HepG2 (cell line): ENCODE results near the gene SMIM29. TPM values are rescaled to one million over a fixed set of nuclear protein-coding genes. Genes with fewer than 3 reads are reported as not detected.

Source experiments
- AGO2 ChIP-seq: fragments of 200-400 bp; formaldehyde crosslinking; optimal IDR thresholded peaks from 2 replicates; pipeline ENCODE3; 2017; ENCODE audit warnings: mild to moderate bottlenecking, low read depth, low read length, moderate library complexity
- ARNT2 ChIP-seq: sonication (generic); formaldehyde crosslinking; IDR thresholded peaks from 2 replicates; pipeline ENCODE4 v1.8.0; 2022; ENCODE audit warnings: mild to moderate bottlenecking, low read depth, missing genetic modification reagents, moderate library complexity
- ATRX ChIP-seq: sonication (generic); formaldehyde crosslinking; IDR thresholded peaks from 2 replicates; pipeline ENCODE4 v1.4.0; 2020; ENCODE audit warnings: missing genetic modification reagents, borderline replicate concordance
- KDM1A ChIP-seq: IDR thresholded peaks from 2 replicates; pipeline ENCODE4 v1.6.1; 2016; ENCODE audit warnings: missing compliant biosample characterization
- KDM5B ChIP-seq: sonication (generic); formaldehyde crosslinking; IDR thresholded peaks from 2 replicates; pipeline ENCODE4 v1.4.0; 2020; ENCODE audit warnings: missing genetic modification reagents, mild to moderate bottlenecking, borderline replicate concordance
- PBX3 ChIP-seq: sonication (generic); formaldehyde crosslinking; IDR thresholded peaks from 2 replicates; pipeline ENCODE4 v1.8.1; 2023; ENCODE audit warnings: missing genetic modification reagents, inconsistent platforms, borderline replicate concordance
- SATB2 ChIP-seq: sonication (generic); formaldehyde crosslinking; IDR thresholded peaks from 2 replicates; pipeline ENCODE4 v1.5.0; 2020; ENCODE audit warnings: missing genetic modification reagents
- SMARCE1 ChIP-seq: fragments of 450-650 bp; IDR thresholded peaks from 2 replicates; pipeline ENCODE4 v1.6.1; 2017; ENCODE audit warnings: borderline replicate concordance
- WIZ ChIP-seq: sonication (generic); formaldehyde crosslinking; IDR thresholded peaks from 2 replicates; pipeline ENCODE4 v1.5.1; 2020; ENCODE audit warnings: mild to moderate bottlenecking, missing genetic modification reagents
- ZNF263 ChIP-seq: sonication (generic); formaldehyde crosslinking; IDR thresholded peaks from 2 replicates; pipeline ENCODE4 v1.4.0; 2020; ENCODE audit warnings: missing genetic modification reagents
- ZNF501 ChIP-seq: sonication (generic); formaldehyde crosslinking; IDR thresholded peaks from 2 replicates; pipeline ENCODE4 v1.5.1; 2020; ENCODE audit warnings: mild to moderate bottlenecking, moderate library complexity, missing genetic modification reagents
- ZNF510 ChIP-seq: sonication (generic); formaldehyde crosslinking; IDR thresholded peaks from 2 replicates; pipeline ENCODE4 v1.4.0; 2020; ENCODE audit warnings: low read depth, mild to moderate bottlenecking, missing genetic modification reagents
- ZNF574 ChIP-seq: sonication (generic); formaldehyde crosslinking; IDR thresholded peaks from 2 replicates; pipeline ENCODE4 v1.4.0; 2020; ENCODE audit warnings: missing genetic modification reagents
- ZNF841 ChIP-seq: sonication (generic); formaldehyde crosslinking; IDR thresholded peaks from 2 replicates; pipeline ENCODE4 v1.8.1; 2023; ENCODE audit warnings: missing genetic modification reagents, borderline replicate concordance
- ZXDC ChIP-seq: sonication (generic); formaldehyde crosslinking; IDR thresholded peaks from 2 replicates; pipeline ENCODE4 v1.5.0; 2020; ENCODE audit warnings: mild to moderate bottlenecking, missing genetic modification reagents
- polyA plus RNA-seq, 8 experiments: library from polyadenylated mRNA; depleted of rRNA in 3 of 8; stranded (reverse) in 7 of 8; unstranded in 1 of 8; fragments of >200 nt; fragmentation: Illumina TruSeq in 4 of 8; extraction: Trizol in 4 of 8; gene quantifications; 2 replicates each; pipeline versions ENCODE4 v1.2.1 to v1.2.3, GENCODE V29; 2011 to 2016; ENCODE audit warnings: low read depth in 4 of 8, missing spikeins in 1 of 8, mixed read lengths in 1 of 8; ENCODE audit not compliant: insufficient read depth in 1 of 8
- total RNA-seq, 5 experiments: library from RNA; depleted of rRNA; stranded (reverse); fragments of >200 nt; fragmentation: Illumina TruSeq; extraction: Trizol; gene quantifications; 2 replicates each; pipeline ENCODE4 v1.2.3, GENCODE V29; 2016; ENCODE audit warnings: low read depth in 1 of 5
- TF ChIP-seq, protein P1 (sequence below): sonication (generic); formaldehyde crosslinking; IDR thresholded peaks from 2 replicates; pipeline ENCODE4 v1.5.0; 2020; ENCODE audit warnings: missing genetic modification reagents
- TF ChIP-seq, protein P2 (sequence below): sonication (generic); formaldehyde crosslinking; IDR thresholded peaks from 2 replicates; pipeline ENCODE4 v1.5.0; 2020; ENCODE audit warnings: missing genetic modification reagents, mild to moderate bottlenecking, borderline replicate concordance
- TF ChIP-seq, protein P3 (sequence below): sonication (generic); formaldehyde crosslinking; IDR thresholded peaks from 2 replicates; pipeline ENCODE4 v1.8.1; 2023; ENCODE audit warnings: missing genetic modification reagents, mild to moderate bottlenecking, borderline replicate concordance
- TF ChIP-seq, protein P4 (sequence below): sonication (generic); formaldehyde crosslinking; IDR thresholded peaks from 2 replicates; pipeline ENCODE4 v1.5.0; 2020; ENCODE audit warnings: mild to moderate bottlenecking, low read depth, missing genetic modification reagents, borderline replicate concordance
- TF ChIP-seq, protein P5 (sequence below): IDR thresholded peaks from 2 replicates; pipeline ENCODE4 v1.6.1; 2016; ENCODE audit warnings: low read depth, borderline replicate concordance

The SMIM29 gene
- total and polyA plus RNA-seq, 2 of the 13 experiments (the other 11 are each of a cell fraction or from before 2014, with no cell fraction given): 8.8 to 15.3 TPM

DNA sequence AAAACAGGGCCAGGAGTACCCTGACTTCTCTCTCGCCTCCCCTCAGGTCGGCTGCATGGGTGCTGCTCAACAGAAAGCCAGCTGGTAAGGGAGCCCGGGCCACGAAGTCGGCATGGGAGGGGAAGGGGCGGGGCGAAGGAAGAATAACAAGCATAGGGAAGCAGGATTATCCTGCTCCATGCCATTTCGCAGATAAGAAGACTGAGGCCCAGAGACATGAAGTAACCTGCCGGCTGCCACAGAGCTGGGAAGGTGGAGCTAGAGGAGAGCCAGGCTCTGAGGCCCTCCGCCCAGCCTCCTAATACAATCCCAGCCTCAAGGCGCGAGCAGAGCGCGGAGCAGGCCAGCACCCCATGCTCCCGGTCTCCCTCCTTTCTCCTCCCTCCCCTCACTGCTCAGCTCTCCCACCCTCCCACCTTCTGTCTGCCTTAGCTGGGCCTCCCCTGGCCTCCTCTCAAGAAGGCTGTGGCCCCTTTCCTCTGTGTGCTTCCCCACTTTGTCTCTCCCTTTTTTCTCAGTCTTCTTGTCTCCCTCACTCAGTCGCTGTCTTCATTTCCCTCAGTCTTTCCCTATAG lies 25.3 kb downstream of the SMIM29 start (continued):
- TF ChIP-seq, protein P1, sequence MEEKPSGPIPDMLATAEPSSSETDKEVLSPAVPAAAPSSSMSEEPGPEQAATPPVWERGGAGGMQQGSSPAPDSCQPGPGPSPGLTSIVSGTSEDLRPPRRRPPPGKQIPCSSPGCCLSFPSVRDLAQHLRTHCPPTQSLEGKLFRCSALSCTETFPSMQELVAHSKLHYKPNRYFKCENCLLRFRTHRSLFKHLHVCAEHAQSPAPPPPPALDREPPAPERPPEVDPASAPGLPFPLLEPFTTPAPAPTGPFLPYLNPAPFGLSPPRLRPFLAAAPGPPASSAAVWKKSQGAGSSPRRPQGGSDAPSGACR (CRISPR knock-in tag): peak; percentile 66; the same call in 1 of the 2 replicates
- TF ChIP-seq, protein P2, sequence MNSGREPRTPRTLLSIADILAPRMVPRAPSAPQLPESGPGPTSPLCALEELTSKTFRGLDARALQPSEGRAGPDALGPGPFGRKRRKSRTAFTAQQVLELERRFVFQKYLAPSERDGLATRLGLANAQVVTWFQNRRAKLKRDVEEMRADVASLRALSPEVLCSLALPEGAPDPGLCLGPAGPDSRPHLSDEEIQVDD (CRISPR knock-in tag): no peak
- TF ChIP-seq KDM5B (CRISPR knock-in tag) (0 out of 2 replicates have a peak, but pooled peaks have one; percentile 3), ZXDC (CRISPR knock-in tag) (peak; percentile 16; the same call in 1 of the 2 replicates), SATB2 (no peak), ZNF263 (CRISPR knock-in tag) (peak; percentile 24; the same call in 1 of the 2 replicates), ZNF501 (CRISPR knock-in tag) (no peak), SMARCE1 (no peak), AGO2 (no peak), ATRX (no peak), ZNF510 (CRISPR knock-in tag) (0 out of 2 replicates have a peak, but pooled peaks have one; percentile 10), WIZ (CRISPR knock-in tag) (0 out of 2 replicates have a peak, but pooled peaks have one; percentile 5), KDM1A (CRISPR knock-in tag) (peak; percentile 51; the same call in 1 of the 2 replicates), ZNF841 (no peak), ZNF574 (CRISPR knock-in tag) (peak; percentile 15; the same call in 1 of the 2 replicates), PBX3 (CRISPR knock-in tag) (no peak), ARNT2 (CRISPR knock-in tag) (0 out of 2 replicates have a peak, but pooled peaks have one; percentile 10)
- TF ChIP-seq, protein P3, sequence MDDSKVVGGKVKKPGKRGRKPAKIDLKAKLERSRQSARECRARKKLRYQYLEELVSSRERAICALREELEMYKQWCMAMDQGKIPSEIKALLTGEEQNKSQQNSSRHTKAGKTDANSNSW (CRISPR knock-in tag): no peak
- TF ChIP-seq, protein P4, sequence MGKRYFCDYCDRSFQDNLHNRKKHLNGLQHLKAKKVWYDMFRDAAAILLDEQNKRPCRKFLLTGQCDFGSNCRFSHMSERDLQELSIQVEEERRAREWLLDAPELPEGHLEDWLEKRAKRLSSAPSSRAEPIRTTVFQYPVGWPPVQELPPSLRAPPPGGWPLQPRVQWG (CRISPR knock-in tag): no peak
- TF ChIP-seq, protein P5, sequence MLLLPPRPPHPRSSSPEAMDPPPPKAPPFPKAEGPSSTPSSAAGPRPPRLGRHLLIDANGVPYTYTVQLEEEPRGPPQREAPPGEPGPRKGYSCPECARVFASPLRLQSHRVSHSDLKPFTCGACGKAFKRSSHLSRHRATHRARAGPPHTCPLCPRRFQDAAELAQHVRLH: peak; percentile 23; the same call in 1 of the 2 replicates
